NCI-H446 treated with DMSO at 0.1 percent for 48 hours (cell line): ENCODE data around the gene MTO1.
"Not testable (repeated sequence)": the region's sequence is repeated elsewhere in the genome, so short reads cannot be mapped to it uniquely, and the experiment has no call there.

ENCODE experiments used
- DNase-seq: peaks from one replicate; lab custom pipeline; 2025; lab: John Stamatoyannopoulos, UW

Gene MTO1

GRCh38 chr6:73461537-73462350 lies at the start of gene MTO1:
TSS of gene MTO1 (plus strand) at chr6:73461737. CDS start at chr6:73461855, 118 bp downstream.
- DNase-seq, result peak; percentile 69

GRCh38 chr6:73413102-73413501 lies 48.4 kb upstream of the MTO1 start:
- no peak for DNase-seq

GRCh38 chr6:73418081-73418741 lies 43.3 kb upstream of the MTO1 start:
- DNase-seq, result no peak

DNA sequence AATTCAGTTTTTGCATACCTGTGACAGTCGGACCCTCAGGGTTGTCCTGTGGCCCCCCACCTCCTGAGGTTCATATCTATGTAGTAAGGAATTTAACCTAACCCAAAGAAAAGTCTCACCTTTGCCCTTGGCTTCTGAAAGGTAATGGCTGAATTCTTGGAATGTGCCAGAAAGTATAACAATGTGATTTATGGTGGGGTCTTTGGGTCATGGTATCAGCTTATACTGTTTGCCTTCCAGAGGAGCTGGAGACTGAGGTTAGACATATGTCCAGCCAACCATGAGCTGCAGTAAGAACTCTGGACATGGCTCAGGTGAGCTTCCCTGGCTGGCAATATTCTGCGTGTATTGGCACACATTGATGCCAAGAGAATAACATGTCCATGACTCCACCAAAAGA lies 40.0 kb upstream of the MTO1 start:
- no peak for DNase-seq

GRCh38 chr6:73435236-73435635 lies 26.3 kb upstream of the MTO1 start:
- no peak for DNase-seq

DNA sequence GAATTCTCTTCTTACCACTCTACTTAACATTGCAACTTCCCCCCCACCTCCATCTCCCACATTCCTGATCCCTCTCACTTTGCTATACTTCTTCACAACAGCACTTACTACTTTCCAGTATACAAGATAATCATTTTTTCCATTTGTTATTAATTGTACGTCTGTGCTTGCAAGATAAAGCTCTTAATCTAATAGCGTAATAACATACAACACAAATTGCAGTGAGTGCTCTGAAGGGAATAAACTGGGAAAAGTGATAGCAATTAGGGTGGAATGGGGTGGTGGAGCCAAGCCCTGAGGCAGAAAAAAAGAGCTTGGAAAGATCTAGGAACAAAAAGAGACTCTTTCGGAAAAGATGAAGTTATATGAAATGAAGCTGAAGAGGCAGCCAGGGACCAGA lies 18.0 kb upstream of the MTO1 start:
- DNase-seq, result no peak

GRCh38 chr6:73451223-73452106 lies 10.1 kb upstream of the MTO1 start:
- no peak for DNase-seq

GRCh38 chr6:73452107-73452461 lies 9.5 kb upstream of the MTO1 start, which contains the start of gene CGAS:
TSS of gene CGAS (minus strand) at chr6:73452297. CDS start at chr6:73452181, 116 bp downstream.
- no peak for DNase-seq

GRCh38 chr6:73455865-73456629 lies 5.5 kb upstream of the MTO1 start:
- no peak for DNase-seq

- DNase-seq, result not testable (repeated sequence)
Observed at GRCh38 chr6:73459474-73459873, 2.1 kb upstream of the MTO1 start.

DNA sequence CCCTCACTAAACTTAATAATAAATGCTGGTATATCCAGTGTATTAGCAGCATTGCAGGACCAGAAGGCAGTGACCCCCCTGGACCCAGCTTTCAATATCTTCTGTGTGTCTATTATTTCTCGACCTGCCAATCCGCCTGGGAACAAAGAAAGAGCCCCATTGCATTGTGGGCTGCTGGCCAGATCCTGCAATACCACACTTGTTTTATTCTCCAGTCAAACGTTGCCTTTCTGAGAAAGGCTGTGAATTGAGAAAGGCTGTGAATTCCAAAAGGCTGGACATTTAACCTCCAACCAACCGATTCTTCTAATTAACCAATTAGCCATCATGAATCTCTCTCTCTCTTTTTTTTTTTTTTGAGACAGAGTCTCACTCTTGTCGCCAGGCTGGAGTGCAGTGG lies 1.5 kb upstream of the MTO1 start:
- DNase-seq, result no peak

DNA sequence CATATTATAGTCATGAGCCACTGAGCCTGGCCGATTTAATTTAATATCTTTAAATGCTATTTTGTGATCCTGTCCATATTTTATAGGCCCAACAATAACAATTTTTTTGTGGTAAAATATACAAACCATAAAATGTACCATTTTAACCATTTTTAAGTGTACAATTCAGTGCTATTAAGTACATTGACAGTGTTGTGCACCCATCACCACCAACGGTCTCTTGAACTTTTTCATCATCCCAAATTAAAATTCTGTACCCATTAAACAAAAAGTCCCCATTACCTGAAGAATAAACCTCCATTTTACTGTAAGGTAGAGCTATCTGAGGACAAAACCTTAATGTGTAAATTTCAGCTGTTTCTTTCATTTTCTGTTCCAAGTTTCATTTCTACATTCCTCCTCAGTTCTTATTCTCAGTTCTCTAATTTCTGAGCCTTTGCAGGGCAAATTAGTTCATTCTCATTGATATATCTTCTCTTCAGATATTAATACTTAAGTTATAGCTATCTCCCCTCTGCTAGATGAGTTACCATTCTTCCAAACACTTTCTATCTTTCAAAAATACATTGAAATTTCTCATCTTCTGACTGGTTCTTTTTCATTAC lies 10.3 kb downstream of the MTO1 start:
- DNase-seq, result no peak

DNA sequence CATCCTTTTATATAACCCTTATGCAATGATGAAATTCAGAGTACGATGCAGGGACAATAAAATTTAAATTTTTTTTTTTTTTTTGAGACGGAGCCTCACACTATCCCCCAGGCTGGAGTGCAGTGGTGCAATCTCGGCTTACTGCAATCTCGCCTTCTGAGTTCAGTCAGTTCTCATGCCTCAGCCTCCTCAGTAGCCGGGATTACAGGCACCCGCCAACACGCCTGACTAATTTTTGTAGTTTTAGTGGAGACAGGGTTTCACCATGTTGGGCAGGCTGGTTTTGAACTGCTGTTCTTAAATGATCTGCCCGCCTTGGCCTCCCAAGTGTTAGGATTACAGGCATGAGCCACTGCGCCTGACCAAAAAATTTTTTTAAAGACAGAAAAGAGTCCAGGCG lies 15.2 kb downstream of the MTO1 start:
- DNase-seq, result no peak

- DNase-seq, result no peak
Observed at GRCh38 chr6:73477407-73477806, 15.9 kb downstream of the MTO1 start.

DNA sequence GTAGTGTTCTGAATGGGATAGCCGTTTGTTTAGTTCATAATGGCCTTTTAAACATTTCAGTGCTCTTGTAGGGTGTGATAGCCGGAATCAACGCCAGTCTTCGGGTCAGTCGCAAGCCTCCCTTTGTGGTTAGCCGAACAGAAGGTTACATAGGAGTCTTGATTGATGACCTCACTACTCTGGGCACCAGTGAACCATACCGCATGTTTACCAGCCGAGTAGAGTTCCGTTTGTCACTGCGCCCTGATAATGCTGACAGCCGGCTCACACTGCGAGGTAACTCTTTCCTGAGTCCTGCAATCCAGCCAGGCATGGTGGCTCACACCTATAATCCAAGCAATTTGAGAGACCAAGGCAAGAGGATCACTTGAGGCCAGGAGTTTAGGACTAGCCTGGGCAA lies 20.4 kb downstream of the MTO1 start:
- no peak for DNase-seq

- DNase-seq, result no peak
Observed at GRCh38 chr6:73484438-73484837, 22.9 kb downstream of the MTO1 start.

DNA sequence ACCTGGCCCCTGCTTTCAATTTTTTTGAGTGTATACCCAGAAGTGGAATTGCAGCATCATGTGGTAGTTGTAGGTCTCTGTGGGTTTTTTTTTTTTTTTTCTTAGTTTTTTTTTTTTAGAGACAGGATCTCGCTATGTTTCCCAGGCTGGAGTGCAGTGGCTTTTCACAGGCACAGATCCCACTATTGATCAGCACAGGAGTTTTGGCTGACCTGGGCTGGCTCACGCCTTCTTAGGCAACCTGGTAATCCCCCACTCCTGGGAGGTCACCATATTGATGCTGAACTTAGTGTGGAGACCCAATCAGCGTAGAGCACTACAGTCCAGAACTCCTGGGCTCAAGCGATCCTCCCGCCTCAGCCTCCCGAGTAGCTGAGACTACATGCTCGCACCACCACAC lies 25.9 kb downstream of the MTO1 start:
- DNase-seq, result no peak

DNA sequence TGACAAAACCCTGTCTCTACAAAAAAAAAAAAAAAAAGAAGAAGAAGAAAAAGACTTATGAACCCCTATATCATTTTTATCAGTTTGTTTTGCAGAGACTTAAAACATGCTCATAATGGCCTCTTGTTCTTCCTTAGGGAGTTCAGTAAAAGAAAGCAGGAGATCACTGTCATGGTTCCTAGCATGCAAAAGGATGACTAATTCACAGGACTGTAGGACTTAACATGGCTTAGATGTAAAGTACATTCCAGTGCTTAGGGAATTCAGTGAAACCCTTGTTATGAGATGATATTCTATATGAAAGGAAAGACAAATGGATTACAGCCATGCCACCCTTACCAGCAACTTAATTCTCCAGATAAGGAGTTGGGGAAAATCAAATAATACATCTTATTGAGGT lies 29.8 kb downstream of the MTO1 start:
- DNase-seq, result no peak

DNA sequence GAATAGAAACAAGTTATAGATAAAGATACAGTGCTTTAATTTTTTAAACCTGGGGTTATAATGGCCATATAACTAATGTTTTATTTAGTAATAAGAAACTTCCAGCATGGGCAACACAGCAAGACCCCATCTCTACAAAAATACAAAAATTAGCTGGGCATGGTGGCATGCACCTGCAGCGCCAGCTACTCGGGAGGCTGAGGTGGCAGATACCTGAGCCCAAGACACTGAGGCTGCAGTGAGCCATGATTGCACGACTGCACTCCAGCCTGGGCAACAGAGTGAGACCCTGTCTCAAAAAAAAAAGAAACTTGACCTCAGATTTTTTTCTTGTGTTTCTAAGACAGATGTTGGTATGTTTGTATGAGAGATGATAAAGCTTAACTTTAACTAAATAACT lies 36.4 kb downstream of the MTO1 start:
- DNase-seq, result no peak

DNA sequence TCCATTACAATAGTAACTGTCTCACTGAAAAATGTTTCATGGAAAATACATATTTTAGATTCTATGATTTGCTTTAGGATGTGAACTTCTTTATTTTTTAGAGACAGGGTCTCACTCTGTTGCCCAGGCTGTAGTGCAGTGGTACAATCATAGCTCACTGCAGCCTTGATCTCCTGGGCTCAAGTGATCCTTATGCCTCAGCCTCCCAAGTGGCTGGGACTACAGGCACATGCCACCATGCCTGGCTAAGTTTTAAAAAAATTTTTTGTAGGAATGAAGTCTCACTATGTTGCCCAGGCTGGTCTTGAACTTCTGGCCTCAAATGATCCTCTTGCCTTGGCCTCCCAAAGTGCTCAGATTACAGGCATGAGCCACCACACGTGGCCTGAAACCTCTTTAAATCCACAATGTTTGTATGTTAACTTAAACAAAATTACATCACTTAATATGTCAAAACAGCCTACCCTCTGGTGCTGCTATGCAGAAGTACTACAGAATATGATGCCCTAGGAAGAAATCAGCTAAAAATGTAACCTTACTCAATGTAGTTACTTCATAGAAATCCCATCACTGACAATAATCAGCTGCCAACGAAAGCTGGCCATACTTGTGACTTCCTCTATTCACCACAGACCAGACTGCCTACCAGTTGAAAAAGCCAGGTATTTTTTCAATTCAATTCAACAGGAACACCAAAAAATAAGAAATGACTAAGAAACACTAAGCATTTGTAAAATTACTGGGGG lies 41.7 kb downstream of the MTO1 start:
- DNase-seq, result no peak

GRCh38 chr6:73504160-73504559 lies 42.6 kb downstream of the MTO1 start:
- DNase-seq, result no peak
